Kidney capillary endothelial cell (primary cell): Measurements from ENCODE around the gene ACTR3C.
A peak's percentile ranks its signal among the peaks of the same experiment; 100 is the strongest.

Experiments used
- DNase-seq: peaks from one replicate; pipeline ENCODE4 v3.0.0-alpha.2; 2018; ENCODE audit warnings: low spot score

ACTR3C gene

DNA sequence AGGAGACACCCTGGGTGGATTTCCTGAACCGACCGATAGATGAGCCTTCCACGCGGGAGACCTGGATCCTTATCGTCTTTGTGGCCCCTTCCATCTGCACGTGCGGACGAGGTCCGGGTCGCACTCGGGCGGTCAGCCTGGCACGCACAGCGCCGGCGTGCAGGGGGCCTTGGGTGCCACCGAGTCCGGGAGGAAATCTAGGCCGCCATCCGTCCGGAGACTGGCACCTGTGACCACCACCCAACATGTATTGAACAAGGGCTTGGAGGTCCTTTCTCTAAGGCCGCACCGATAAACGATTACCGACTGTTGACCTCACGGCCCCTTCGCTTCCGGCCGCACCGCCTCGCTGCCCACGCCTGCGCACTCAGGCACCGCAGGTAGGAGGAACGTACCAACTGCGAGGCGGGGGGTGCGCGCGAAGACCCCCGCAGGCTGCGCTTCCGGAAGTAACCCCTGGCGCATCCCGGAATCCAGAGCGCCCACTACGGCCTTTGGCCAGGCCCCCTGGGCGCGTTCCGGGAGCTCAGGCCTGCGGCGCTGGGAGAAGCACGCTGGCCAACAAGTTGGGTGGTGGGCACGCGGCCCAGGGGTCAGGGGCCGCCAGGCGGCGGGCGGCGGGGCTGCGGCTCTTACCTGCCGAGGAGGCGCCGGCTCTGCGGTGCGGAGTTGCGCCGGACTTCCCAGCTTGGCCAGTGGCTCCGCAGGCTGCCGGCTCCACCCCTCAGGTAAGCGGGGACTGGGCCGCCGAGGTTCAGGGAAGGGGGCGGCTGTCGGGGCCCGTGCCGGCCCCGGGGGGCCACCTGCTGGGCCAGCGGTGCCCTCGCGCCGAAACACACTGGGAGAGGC, at the start of gene ACTR3C, which contains the start of gene LRRC61:
Gene ACTR3C (minus strand): TSS at position 713 of the 849 bp plus-strand sequence. CDS start 28,249 bp downstream, outside the sequence.
Gene LRRC61 (plus strand): TSS at position 523 of the 849 bp plus-strand sequence. CDS start 13,507 bp downstream, outside the sequence.
- no peak for DNase-seq

DNA sequence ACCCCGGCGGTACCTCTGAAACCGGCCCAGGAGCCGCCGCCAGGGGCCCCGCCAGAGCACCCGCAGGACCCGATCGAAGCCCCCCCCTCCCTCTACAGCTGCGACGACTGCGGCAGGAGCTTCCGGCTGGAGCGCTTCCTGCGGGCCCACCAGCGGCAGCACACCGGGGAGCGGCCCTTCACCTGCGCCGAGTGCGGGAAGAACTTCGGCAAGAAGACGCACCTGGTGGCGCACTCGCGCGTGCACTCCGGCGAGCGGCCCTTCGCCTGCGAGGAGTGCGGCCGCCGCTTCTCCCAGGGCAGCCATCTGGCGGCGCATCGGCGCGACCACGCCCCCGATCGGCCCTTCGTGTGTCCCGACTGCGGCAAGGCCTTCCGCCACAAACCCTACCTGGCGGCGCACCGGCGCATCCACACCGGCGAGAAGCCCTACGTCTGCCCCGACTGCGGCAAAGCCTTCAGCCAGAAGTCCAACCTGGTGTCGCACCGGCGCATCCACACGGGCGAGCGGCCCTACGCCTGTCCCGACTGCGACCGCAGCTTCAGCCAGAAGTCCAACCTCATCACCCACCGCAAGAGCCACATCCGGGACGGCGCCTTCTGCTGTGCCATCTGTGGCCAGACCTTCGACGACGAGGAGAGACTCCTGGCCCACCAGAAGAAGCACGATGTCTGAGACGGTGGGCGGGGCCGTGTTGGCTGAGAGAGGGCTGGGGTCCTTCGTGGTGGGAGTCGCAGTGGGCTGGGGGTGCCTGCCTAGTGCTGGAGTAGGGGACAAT, 49.1 kb upstream of the ACTR3C start:
- no peak for DNase-seq

DNA sequence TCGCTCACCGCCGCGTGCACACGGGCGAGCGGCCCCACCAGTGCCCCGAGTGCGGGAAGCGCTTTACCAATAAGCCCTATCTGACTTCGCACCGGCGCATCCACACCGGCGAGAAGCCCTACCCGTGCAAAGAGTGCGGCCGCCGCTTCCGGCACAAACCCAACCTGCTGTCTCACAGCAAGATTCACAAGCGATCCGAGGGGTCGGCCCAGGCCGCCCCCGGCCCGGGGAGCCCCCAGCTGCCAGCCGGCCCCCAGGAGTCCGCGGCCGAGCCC, 48.6 kb upstream of the ACTR3C start:
- no peak for DNase-seq

DNA sequence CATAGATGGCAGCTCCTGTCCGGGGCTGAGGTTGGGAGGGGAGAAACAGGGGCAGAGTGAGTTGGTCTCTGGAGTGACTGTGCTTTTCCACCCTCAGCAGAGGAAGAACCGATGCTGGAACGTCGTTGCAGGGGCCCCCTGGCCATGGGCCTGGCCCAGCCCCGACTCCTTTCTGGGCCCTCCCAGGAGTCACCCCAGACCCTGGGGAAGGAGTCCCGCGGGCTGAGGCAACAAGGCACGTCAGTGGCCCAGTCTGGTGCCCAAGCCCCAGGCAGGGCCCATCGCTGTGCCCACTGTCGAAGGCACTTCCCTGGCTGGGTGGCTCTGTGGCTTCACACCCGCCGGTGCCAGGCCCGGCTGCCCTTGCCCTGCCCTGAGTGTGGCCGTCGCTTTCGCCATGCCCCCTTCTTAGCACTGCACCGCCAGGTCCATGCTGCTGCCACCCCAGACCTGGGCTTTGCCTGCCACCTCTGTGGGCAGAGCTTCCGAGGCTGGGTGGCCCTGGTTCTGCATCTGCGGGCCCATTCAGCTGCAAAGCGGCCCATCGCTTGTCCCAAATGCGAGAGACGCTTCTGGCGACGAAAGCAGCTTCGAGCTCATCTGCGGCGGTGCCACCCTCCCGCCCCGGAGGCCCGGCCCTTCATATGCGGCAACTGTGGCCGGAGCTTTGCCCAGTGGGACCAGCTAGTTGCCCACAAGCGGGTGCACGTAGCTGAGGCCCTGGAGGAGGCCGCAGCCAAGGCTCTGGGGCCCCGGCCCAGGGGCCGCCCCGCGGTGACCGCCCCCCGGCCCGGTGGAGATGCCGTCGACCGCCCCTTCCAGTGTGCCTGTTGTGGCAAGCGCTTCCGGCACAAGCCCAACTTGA, 48.0 kb upstream of the ACTR3C start:
- no peak for DNase-seq

DNA sequence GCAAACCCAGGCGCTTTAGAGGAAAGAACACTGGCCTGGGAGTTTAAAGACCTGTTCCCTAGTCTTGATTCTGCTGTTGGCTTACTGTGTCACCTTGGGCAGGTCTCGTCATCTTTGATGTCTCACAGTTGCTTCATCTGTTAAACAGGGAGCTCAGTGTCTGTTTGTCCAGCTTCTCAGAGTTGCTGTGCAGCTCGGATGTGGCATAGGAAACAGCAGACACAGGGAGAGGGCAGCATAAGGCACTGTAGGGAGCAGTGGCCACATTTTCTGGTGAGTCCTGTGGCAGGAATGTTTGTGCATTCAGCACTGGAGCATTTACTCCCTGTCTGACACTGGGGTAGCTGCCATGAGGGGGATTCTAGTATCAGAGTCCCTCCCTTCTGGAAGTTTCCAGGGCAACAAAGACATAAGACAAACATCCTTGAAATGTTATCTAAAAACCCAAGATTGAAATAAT, 47.3 kb upstream of the ACTR3C start:
- peak; percentile 47 for DNase-seq

GRCh38 chr7:150369748-150370501, 46.6 kb upstream of the ACTR3C start:
- DNase-seq = peak; percentile 85

GRCh38 chr7:150368884-150369747, 45.8 kb upstream of the ACTR3C start:
- peak; percentile 76 for DNase-seq

- peak; percentile 60 for DNase-seq
These were observed 44.9 kb upstream of the ACTR3C start, which contains the start of gene REPIN1 for GRCh38 chr7:150368096-150368883. REPIN1 (plus strand) TSS chr7:150368822; CDS start chr7:150369712, 890 bp downstream.

- DNase-seq = no peak
These were observed 44.3 kb upstream of the ACTR3C start for GRCh38 chr7:150367677-150368095.

DNA sequence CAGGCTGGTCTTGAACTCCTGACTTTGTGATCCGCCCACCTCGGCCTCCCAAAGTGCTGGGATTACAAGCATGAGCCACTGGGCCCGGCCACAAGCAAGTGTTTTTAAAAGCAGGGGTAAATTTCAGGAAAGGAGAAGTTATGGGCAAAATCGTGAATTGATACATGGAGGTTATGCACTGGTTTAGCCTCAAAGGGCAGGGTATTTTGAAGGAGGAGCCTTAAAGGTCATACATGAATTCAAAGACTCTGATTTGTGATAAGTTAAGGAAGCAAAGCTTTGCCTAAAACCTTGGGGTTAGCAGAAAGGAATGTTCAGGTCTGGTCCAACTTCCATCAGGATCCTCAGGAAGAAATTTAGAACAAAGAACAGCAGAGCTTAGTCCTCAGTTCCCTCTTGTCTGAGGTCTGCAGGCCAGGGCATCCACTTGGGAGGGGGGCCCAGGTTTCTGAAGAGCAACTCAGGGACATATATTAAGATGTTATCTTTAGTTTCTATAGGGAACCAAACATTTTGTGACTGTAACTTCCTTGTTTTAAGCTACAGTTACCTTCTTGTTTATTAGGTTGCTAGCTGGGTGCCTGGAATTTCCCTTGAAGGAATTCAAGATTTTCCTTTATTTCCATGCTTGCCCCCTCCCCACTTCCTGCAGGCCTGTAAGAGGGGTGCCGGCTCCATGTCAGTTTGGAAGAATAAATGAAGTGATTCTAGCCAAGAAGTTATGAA, 42.5 kb upstream of the ACTR3C start:
- DNase-seq = no peak

DNA sequence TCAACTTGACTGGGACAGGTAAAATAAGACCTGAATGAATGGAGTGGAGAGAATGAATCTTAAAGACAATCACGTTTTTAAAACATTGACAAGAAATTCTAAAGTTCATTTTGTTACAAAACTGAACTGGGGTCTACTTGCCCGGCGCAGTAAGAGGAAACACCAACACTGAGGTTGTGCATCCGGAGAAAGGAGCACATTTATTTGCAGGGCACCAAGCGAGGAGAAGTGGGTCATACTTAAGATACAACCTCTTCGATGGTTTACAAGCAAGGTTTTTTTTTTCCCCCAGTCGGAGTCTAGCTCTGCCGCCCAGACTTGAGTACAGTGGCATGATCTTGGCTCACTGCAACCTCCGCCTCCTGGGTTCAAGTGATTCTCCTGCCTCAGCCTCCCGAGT, 41.8 kb upstream of the ACTR3C start:
- DNase-seq = no peak

GRCh38 chr7:150363872-150364271, 40.5 kb upstream of the ACTR3C start:
- DNase-seq = peak; percentile 39

DNA sequence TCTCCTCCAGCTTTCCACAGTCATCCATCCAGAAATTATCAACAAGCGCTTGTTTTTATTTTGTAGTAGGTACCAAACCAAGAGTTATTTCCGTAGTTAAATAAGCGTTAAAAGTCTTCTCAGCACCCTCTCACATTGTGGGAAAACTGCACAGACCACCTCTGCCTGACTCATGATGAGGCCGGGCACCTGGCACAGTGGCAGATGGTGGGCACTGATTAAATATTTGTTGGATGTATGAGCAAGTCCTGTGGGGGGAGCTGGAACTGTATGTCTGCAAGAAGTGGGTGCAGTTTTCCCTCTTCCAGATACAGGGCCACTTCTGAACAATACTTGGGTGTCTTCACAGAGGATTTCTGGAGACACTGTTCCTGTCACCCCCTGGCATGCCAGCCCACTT, 40.0 kb upstream of the ACTR3C start:
- DNase-seq = no peak

- no peak for DNase-seq
These were observed 38.7 kb upstream of the ACTR3C start for GRCh38 chr7:150361807-150362621.

- no peak for DNase-seq
These were observed 38.1 kb upstream of the ACTR3C start for GRCh38 chr7:150361402-150361801.

DNA sequence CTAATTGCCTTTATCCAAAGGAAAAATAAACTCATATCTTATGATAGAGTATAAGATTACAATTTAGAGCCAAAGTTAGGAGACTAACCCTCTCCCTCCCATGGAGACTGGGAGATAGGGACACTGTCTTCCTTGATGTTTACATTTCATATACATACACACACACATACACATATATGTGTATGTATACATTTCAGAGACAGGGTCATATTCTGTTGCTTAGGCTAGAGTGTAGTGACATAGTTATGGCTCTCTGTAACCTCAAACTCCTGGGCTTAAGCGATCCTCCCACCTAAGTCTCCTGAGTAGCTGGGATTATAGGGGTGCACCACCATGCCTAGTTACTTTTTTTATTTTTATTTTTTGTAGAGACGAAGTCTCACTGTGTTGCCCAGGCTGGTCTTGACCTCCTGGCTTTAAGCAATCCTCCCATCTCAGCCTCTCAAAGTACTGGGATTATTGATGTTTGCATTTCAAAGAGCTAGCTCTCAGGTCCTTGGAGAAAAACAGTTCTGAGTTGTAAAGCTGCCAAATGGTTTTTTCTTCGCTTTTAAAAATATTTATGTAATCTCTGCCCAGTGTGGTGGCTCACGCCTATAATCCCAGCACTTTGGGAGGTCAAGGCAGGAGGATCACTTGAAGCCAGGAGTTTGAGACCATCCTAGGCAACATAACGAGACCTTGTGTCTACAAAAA, 37.2 kb upstream of the ACTR3C start:
- no peak for DNase-seq
